CD8-positive, alpha-beta memory T cell (primary cell): ENCODE measurements around the gene SYNPR. TPM values are rescaled to one million over a fixed set of nuclear protein-coding genes. Genes with fewer than 3 reads are reported as not detected.

Experiments
- CTCF ChIA-PET: fragments of 350-600 bp; sonication (Branson Sonifier 250); formaldehyde crosslinking; loops from one replicate; lab custom pipeline; 2021; ENCODE audit warnings: antibody characterized with exemption; lab: Charles Lee
- POLR2A ChIA-PET: fragments of 350-600 bp; sonication (Branson Sonifier 250); formaldehyde crosslinking; loops from one replicate; lab custom pipeline; 2021; ENCODE audit warnings: antibody characterized with exemption; lab: Charles Lee
- DNase-seq, 5 donors: peaks; one replicate each; pipeline versions ENCODE4 v3.0.0 to v3.0.0-alpha.2; 2020 to 2022; ENCODE audit warnings: mixed read lengths in 1 of 5
- H3K27ac ChIP-seq: one replicate; pipeline ENCODE4 v1.7.0; 2013; ENCODE audit warnings: low read depth, mild to moderate bottlenecking, low read length, moderate library complexity
- H3K27me3 ChIP-seq: 2 replicates; pipeline ENCODE4 v1.7.0; 2013; ENCODE audit warnings: low read length, mild to moderate bottlenecking; ENCODE audit not compliant: insufficient read depth, poor library complexity, severe bottlenecking
- H3K36me3 ChIP-seq: 2 replicates; pipeline ENCODE4 v1.7.0; 2013; ENCODE audit warnings: mild to moderate bottlenecking, low read length, moderate library complexity; ENCODE audit not compliant: insufficient read depth
- H3K4me1 ChIP-seq: 2 replicates; pipeline ENCODE4 v1.7.0; 2013; ENCODE audit warnings: mild to moderate bottlenecking, low read length, moderate library complexity; ENCODE audit not compliant: insufficient read depth
- H3K4me3 ChIP-seq: 2 replicates; pipeline ENCODE4 v1.7.0; 2013; ENCODE audit warnings: mild to moderate bottlenecking, low read length
- H3K9me3 ChIP-seq: 2 replicates; pipeline ENCODE4 v1.7.0; 2013; ENCODE audit warnings: mild to moderate bottlenecking, low read length
- H3K27ac Mint-ChIP-seq, 8 donors: one replicate each; pipeline ENCODE4 v1.8.0; 2020 to 2021; ENCODE audit warnings: mixed read lengths in 8 of 8, mild to moderate bottlenecking in 6 of 8, inconsistent platforms in 3 of 8, moderate library complexity in 3 of 8
- H3K27me3 Mint-ChIP-seq, 2 donors: one replicate each; pipeline ENCODE4 v1.8.0; 2020 to 2021; ENCODE audit warnings: mixed read lengths in 2 of 2, mild to moderate bottlenecking in 1 of 2, moderate library complexity in 1 of 2
- H3K36me3 Mint-ChIP-seq, 3 donors: one replicate each; pipeline ENCODE4 v1.8.0; 2020 to 2021; ENCODE audit warnings: mixed read lengths in 3 of 3, inconsistent platforms in 1 of 3, mild to moderate bottlenecking in 1 of 3
- H3K4me1 Mint-ChIP-seq, 3 donors: one replicate each; pipeline ENCODE4 v1.8.0; 2020 to 2021; ENCODE audit warnings: mixed read lengths in 3 of 3, inconsistent platforms in 1 of 3, mild to moderate bottlenecking in 1 of 3
- H3K4me3 Mint-ChIP-seq, 7 donors: one replicate each; pipeline ENCODE4 v1.8.0; 2020 to 2021; ENCODE audit warnings: mixed read lengths in 7 of 7, mild to moderate bottlenecking in 6 of 7, moderate library complexity in 4 of 7, inconsistent platforms in 2 of 7
- H3K9me3 Mint-ChIP-seq, 5 donors: one replicate each; pipeline ENCODE4 v1.8.0; 2020 to 2022; ENCODE audit warnings: mixed read lengths in 5 of 5, mild to moderate bottlenecking in 3 of 5, moderate library complexity in 2 of 5, inconsistent platforms in 1 of 5
- polyA plus RNA-seq: library from polyadenylated mRNA; unstranded; fragments of 300-500 nt; fragmentation: Illumina TruSeq; gene quantifications from one replicate; pipeline ENCODE4 v1.2.3, GENCODE V29; 2021
- total RNA-seq, 2 experiments: library from RNA; stranded (reverse); gene quantifications; one replicate each; pipeline ENCODE4 v1.2.3, GENCODE V29; 2021

Gene SYNPR
- not detected for total RNA-seq
- polyA plus RNA-seq: not detected

DNA sequence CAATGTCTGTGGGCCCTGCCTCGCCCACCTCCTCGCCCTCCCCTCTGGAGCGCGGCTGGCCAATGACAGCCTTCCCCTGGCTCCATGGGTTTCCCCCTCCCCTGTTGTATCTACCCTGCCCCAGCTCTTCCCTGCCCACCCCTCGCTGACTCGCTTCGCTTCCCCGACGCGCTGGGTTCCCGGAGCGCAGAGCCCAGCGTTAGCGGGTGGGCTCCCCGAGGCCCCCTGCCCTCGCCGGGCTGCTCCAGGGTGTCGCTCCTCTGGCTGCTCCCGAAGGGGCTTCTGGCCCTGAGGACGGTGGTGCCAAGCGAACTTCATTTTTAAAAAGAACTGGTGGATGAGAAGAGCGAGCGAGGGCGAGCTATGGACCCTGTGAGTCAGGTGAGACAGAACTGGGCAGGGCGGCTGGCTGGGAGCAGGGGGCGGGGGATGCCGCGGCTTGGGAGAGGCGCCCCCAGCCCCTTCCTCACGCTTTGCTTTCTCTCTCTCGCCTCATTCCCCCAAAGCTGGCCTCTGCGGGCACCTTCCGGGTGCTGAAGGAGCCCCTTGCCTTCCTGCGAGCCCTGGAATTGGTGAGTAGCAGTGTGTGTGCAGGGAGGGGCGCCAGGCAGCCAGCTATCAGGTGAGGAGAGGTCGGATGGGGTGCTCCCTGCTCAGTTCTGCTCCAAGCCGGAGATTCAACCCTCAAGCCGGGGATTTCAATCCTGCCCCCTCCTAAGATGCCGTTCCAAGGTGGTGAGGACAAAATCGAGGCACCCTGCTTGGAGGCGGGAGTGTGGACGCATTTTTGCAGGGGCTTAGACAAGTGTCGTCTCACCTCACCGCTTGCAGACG lies at the start of gene SYNPR:
TSS of gene SYNPR (plus strand) at position 138 of the 834 bp plus-strand sequence.
- no peaks in the 10 kb centered on the region for H3K4me1 ChIP-seq
- Mint-ChIP-seq H3K36me3 (no peaks in the 10 kb centered on the region), H3K4me1 (no peaks in the 10 kb centered on the region), H3K4me3 (no peak within 1 kb of the TSS), H3K9me3 (peaks cover 0 to 13% (median 5%) of the 10 kb centered on the region in 5 donors), H3K27ac (no peak within 1 kb of the TSS), H3K27me3 (peaks cover 17 to 25% of the 10 kb centered on the region in 2 donors)
- POLR2A ChIA-PET: no interaction called here
- no peaks in the 10 kb centered on the region for H3K9me3 ChIP-seq
- no peak for DNase-seq
- no peak within 1 kb of the TSS for H3K4me3 ChIP-seq
- CTCF ChIA-PET: no interaction called here
- no peaks in the 10 kb centered on the region for H3K27me3 ChIP-seq
- no peaks in the 10 kb centered on the region for H3K36me3 ChIP-seq
- no peak within 1 kb of the TSS for H3K27ac ChIP-seq

DNA sequence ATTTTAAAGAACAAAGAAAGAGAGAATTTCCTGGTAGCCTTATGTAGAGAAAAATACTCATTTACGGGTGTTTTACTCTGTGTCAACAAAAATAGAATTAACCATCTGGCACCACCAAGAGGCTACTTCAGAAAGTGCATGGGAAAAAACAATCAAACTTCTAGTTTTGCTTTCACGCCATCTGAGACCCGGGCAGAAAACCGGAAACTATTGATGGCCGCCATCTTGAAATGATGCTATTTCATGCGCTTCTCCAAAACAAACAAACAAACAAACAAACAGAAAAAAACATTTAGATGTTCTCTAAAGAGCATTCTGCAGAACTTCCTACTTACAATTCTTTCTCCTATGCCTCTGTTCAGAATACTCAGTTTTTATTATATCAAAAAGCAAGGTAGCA lies 49.4 kb upstream of the SYNPR start:
- Mint-ChIP-seq H3K4me3 (no peak overlapping the region), H3K27me3 (peaks cover 0 to 3% of the 10 kb centered on the region in 2 donors), H3K36me3 (no peaks in the 10 kb centered on the region), H3K27ac (no peak overlapping the region), H3K9me3 (peaks cover 0 to 5% (median 2%) of the 10 kb centered on the region in 5 donors), H3K4me1 (no peaks in the 10 kb centered on the region)
- no peak overlapping the region for H3K4me3 ChIP-seq
- no peaks in the 10 kb centered on the region for H3K27me3 ChIP-seq
- no peak for DNase-seq
- no peaks in the 10 kb centered on the region for H3K4me1 ChIP-seq
- H3K27ac ChIP-seq: no peak overlapping the region
- H3K36me3 ChIP-seq: no peaks in the 10 kb centered on the region
- CTCF ChIA-PET: no interaction called here
- H3K9me3 ChIP-seq: no peaks in the 10 kb centered on the region
- POLR2A ChIA-PET: no interaction called here

DNA sequence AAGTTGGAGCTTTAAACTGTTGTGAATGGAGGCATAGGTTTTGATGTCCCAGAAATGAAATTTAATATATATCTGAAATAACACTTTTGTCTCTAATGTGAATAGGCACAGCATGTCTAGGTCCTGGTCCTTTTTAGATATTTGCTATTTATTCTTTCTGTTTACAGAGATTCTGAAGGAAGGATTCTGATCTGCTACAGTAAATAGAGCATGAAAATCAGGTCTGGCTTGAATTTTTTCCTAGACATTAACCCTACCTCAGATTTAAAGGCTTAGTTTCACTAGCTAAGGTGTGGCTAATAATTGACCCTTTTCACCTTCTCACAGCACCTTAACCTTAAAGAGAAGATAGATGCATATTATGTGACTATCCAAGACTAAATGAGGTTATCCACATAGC lies 48.0 kb upstream of the SYNPR start:
- Histone ChIP-seq H3K9me3 (no peaks in the 10 kb centered on the region), H3K27ac (no peak overlapping the region), H3K4me1 (no peaks in the 10 kb centered on the region), H3K36me3 (no peaks in the 10 kb centered on the region), H3K27me3 (no peaks in the 10 kb centered on the region), H3K4me3 (no peak overlapping the region)
- Mint-ChIP-seq H3K9me3 (peaks cover 1 to 5% (median 2%) of the 10 kb centered on the region in 5 donors), H3K36me3 (no peaks in the 10 kb centered on the region), H3K4me3 (no peak overlapping the region), H3K4me1 (no peaks in the 10 kb centered on the region), H3K27ac (no peak overlapping the region), H3K27me3 (peaks cover 0 to 3% of the 10 kb centered on the region in 2 donors)
- CTCF ChIA-PET: no interaction called here
- POLR2A ChIA-PET: no interaction called here
- no peak for DNase-seq

DNA sequence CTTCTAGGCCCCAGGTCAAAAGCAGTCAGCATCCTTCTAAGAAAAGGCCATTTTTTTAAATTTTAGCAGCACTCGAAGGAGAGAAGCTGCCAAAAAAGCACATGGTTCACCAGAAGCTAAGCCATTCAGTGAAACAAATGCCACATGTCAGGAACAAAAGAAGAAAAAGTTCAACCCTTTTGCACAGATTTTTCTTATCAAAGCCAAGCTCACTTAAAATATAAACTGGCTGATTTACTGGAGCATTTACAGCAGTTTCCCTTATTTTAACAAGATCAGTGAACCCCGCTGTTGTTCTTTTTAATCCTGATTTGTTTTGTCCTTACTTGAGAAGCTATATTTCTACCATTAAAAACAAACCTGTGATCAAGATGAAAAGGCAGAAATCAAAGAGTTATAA lies 46.5 kb upstream of the SYNPR start:
- no peak overlapping the region for H3K27ac ChIP-seq
- CTCF ChIA-PET: interaction anchor here (0.6 kb wide), 1 partner anchor 1025 kb away, joined by 3 read pairs; no protein-coding TSS in a partner anchor

DNA sequence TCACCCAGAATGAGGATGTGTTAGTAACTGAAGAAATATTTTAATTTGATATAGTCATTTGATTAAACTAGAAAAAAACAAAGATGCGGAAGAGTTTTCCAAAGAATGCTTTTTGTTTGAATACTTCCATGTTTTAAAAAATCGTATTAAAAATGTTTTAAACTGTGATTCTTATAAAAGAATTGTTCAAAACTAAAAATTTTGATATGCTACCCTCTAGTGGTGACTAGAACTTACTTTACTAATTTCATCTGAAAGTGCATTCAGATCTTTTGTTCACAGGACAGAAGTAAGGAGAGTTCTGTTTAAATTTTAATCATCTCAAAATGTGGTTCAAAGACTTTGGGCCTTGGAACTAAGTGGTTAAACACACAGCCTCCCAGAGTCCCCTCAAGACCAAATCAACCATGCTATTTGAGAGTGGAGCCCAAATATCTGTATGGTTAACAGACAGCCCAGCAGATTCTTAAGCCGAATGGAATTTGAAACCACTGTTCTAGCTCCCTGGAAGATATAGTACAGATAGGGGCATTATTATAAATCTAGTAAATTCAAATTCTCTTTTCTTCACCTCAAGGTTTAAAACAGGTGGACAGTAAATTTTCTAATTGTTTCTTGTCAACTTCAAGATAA lies 45.2 kb upstream of the SYNPR start:
- no peak overlapping the region for H3K4me3 Mint-ChIP-seq
- Histone ChIP-seq H3K4me1 (no peaks in the 10 kb centered on the region), H3K9me3 (no peaks in the 10 kb centered on the region), H3K4me3 (no peak overlapping the region), H3K27ac (no peak overlapping the region), H3K27me3 (no peaks in the 10 kb centered on the region), H3K36me3 (no peaks in the 10 kb centered on the region)
- no peak overlapping the region for H3K27ac Mint-ChIP-seq
- no peaks in the 10 kb centered on the region for H3K4me1 Mint-ChIP-seq
- H3K9me3 Mint-ChIP-seq: peaks cover 1 to 5% (median 2%) of the 10 kb centered on the region in 5 donors
- H3K27me3 Mint-ChIP-seq: no peaks in the 10 kb centered on the region
- no peak for DNase-seq
- ChIA-PET CTCF (no interaction called here), POLR2A (no interaction called here)
- H3K36me3 Mint-ChIP-seq: no peaks in the 10 kb centered on the region

More for the DNA sequence above, 46.5 kb upstream of the SYNPR start:
- POLR2A ChIA-PET: no interaction called here
- Mint-ChIP-seq H3K27ac (peak overlapping the region in 1 of 8 donors; percentile 9), H3K4me3 (no peak overlapping the region), H3K9me3 (peaks cover 1 to 5% (median 2%) of the 10 kb centered on the region in 5 donors), H3K4me1 (no peaks in the 10 kb centered on the region), H3K27me3 (peaks cover 0 to 2% of the 10 kb centered on the region in 2 donors), H3K36me3 (no peaks in the 10 kb centered on the region)
- Histone ChIP-seq H3K9me3 (no peaks in the 10 kb centered on the region), H3K4me3 (no peak overlapping the region), H3K36me3 (no peaks in the 10 kb centered on the region), H3K4me1 (no peaks in the 10 kb centered on the region), H3K27me3 (no peaks in the 10 kb centered on the region)
- no peak for DNase-seq

DNA sequence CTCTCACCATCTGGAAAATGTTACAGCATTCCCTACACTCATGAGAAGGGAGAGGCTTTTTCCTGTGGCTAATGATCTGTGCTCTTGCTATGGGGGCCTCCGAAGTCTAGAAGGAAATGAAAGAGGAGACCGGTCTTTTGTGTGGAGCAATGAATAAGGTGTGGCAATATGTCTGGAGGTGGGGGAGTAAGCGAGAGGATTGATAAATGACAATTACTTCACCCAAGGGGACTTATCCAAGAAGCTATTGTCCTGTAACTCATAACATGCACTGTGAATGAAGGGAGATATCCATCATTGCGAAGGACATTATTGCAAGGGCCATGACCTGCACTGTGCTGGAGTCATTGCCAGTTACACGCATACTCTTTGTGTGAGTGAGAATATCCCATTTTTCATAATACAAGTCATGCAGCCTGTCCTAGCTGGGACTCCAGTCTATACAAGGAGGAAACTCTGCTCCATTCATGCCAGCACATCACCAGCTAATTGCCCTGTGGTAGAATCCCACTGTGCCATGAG lies 37.7 kb upstream of the SYNPR start:
- Mint-ChIP-seq H3K4me3 (no peak overlapping the region), H3K27ac (no peak overlapping the region), H3K4me1 (no peaks in the 10 kb centered on the region), H3K27me3 (peaks cover 0 to 5% of the 10 kb centered on the region in 2 donors), H3K36me3 (no peaks in the 10 kb centered on the region), H3K9me3 (peaks cover 1 to 10% (median 4%) of the 10 kb centered on the region in 5 donors)
- Histone ChIP-seq H3K36me3 (no peaks in the 10 kb centered on the region), H3K4me1 (no peaks in the 10 kb centered on the region), H3K27ac (no peak overlapping the region), H3K4me3 (no peak overlapping the region), H3K27me3 (no peaks in the 10 kb centered on the region), H3K9me3 (no peaks in the 10 kb centered on the region)
- POLR2A ChIA-PET: no interaction called here
- CTCF ChIA-PET: no interaction called here
- no peak for DNase-seq

DNA sequence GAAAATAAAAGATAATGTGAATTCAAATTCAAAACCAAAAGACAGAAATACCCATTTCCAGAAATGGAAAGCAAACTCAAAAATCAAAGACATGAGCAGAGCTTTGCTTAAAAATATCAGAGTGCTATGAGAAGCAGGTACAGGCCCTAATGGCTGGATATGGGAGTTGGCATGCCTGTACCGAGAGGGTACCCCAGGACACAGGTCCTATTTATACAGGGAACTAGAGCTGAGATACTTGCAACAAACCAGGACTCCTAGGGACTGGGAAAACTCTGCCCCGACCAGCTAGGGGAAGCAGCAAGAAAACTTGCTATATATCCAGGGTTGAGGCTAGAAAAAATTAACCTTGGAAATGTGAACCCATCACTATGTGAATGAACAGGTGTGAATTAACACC lies 36.0 kb upstream of the SYNPR start:
- peaks cover 1 to 10% (median 4%) of the 10 kb centered on the region in 5 donors for H3K9me3 Mint-ChIP-seq
- ChIA-PET POLR2A (no interaction called here), CTCF (no interaction called here)
- no peaks in the 10 kb centered on the region for H3K36me3 Mint-ChIP-seq
- no peaks in the 10 kb centered on the region for H3K27me3 ChIP-seq
- no peaks in the 10 kb centered on the region for H3K9me3 ChIP-seq
- H3K4me1 Mint-ChIP-seq: no peaks in the 10 kb centered on the region
- no peak overlapping the region for H3K4me3 Mint-ChIP-seq
- H3K36me3 ChIP-seq: no peaks in the 10 kb centered on the region
- no peak for DNase-seq
- no peak overlapping the region for H3K27ac Mint-ChIP-seq
- H3K4me1 ChIP-seq: no peaks in the 10 kb centered on the region
- no peak overlapping the region for H3K4me3 ChIP-seq
- H3K27me3 Mint-ChIP-seq: peaks cover 0 to 5% of the 10 kb centered on the region in 2 donors
- H3K27ac ChIP-seq: no peak overlapping the region

DNA sequence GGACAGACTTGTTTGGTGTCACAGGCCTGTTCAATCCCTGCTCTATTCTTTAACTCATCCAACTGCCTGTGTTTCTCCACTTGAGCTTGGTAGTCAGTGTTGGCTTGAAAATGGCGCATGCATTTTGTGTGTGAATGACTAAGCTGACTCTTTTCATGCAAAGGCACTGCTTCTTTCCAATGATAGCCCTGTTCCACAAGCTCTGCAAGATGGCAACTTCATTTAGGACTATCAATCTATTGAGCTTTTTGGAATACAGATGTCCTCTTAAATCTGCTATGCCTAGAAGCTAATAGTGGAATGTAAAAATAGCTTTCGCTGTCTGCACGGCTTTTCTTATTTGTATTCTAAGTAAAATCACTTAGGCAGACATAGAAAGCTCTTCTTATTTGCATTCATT lies 33.6 kb upstream of the SYNPR start:
- POLR2A ChIA-PET: no interaction called here

More for the DNA sequence above, 33.6 kb upstream of the SYNPR start:
- Histone ChIP-seq H3K4me1 (no peaks in the 10 kb centered on the region), H3K9me3 (no peaks in the 10 kb centered on the region), H3K36me3 (no peaks in the 10 kb centered on the region), H3K4me3 (no peak overlapping the region), H3K27ac (no peak overlapping the region), H3K27me3 (no peaks in the 10 kb centered on the region)
- no peak for DNase-seq
- Mint-ChIP-seq H3K27me3 (peaks cover 0 to 4% of the 10 kb centered on the region in 2 donors), H3K36me3 (no peaks in the 10 kb centered on the region), H3K4me1 (no peaks in the 10 kb centered on the region), H3K27ac (no peak overlapping the region), H3K9me3 (peaks cover 0 to 5% (median 3%) of the 10 kb centered on the region in 5 donors), H3K4me3 (no peak overlapping the region)
- CTCF ChIA-PET: no interaction called here
